Measurements from ENCODE around the gene SMIM24.

- no peak for TF ChIP-seq POLR2A (IDR thresholded peaks at IDR 0.05; ENCODE audit: low read length)
- no peak for TF ChIP-seq GATA1 (IDR thresholded peaks at IDR 0.05; ENCODE audit: low read depth, low read length)
These were observed 35.6 kb downstream of the SMIM24 start for GRCh38 chr19:3444695-3445234.

Data from erythroblast (primary cell).